NCI-H345 treated with DMSO at 0.1 percent for 48 hours (cell line): ENCODE data around the gene CHERP.
A peak's percentile ranks its signal among the peaks of the same experiment; 100 is the strongest.

ENCODE experiments used
- DNase-seq: peaks from one replicate; lab custom pipeline; 2025; ENCODE audit not compliant: unreplicated experiment; lab: John Stamatoyannopoulos, UW

The CHERP gene, protein sequence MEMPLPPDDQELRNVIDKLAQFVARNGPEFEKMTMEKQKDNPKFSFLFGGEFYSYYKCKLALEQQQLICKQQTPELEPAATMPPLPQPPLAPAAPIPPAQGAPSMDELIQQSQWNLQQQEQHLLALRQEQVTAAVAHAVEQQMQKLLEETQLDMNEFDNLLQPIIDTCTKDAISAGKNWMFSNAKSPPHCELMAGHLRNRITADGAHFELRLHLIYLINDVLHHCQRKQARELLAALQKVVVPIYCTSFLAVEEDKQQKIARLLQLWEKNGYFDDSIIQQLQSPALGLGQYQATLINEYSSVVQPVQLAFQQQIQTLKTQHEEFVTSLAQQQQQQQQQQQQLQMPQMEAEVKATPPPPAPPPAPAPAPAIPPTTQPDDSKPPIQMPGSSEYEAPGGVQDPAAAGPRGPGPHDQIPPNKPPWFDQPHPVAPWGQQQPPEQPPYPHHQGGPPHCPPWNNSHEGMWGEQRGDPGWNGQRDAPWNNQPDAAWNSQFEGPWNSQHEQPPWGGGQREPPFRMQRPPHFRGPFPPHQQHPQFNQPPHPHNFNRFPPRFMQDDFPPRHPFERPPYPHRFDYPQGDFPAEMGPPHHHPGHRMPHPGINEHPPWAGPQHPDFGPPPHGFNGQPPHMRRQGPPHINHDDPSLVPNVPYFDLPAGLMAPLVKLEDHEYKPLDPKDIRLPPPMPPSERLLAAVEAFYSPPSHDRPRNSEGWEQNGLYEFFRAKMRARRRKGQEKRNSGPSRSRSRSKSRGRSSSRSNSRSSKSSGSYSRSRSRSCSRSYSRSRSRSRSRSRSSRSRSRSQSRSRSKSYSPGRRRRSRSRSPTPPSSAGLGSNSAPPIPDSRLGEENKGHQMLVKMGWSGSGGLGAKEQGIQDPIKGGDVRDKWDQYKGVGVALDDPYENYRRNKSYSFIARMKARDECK

DNA sequence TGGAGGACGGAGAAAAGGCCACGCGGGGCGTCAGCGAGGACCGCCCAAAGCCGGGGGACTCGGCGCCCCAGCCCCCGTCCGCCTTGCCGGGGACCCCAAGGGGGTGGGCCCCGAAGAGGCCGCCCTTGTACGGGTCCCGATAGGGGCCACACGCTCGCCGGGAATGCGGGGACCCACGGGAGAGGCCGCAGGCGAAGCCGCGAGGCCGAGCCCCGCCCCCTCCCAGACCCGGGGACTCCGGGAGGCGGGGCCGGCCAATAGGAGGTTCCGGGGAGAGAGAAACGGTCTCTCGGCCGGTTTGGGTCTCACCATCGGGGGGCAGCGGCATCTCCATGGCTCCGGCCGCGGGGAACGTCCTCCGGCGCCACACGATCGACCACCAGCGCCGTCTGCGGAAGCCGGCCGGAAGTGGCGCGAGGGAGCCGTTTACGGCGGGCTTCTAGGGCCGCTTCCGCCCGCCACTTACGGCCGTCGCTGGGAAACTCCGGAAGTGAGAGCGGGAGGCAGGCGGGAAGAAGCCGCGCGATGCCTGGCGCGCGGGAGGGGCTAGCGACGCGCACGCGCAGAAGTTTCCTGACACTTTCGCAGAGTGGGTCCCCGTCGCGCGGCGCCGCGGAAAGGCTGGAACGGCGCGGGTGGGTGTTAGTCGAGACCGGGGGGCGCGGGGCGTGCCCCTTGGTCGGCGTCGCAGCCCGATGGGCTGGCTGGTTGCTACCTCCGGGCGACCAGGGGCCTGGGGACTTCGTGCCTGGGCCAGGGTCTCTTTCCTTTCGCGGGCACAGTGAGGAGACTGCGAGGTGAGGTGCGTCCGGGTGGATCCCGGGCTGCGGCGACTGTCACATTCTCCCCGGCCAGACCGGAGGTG, at the start of gene CHERP:
Gene CHERP (minus strand): TSS at position 393 of the 865 bp plus-strand sequence. CDS start 59 bp downstream, at position 334.
- DNase-seq, result peak; percentile 62

- DNase-seq, result no peak
Observed at GRCh38 chr19:16590876-16591802, 48.9 kb upstream of the CHERP start.

GRCh38 chr19:16589917-16590316, 47.7 kb upstream of the CHERP start:
- peak; percentile 61 for DNase-seq

GRCh38 chr19:16588824-16589577, 46.8 kb upstream of the CHERP start:
- no peak for DNase-seq

DNA sequence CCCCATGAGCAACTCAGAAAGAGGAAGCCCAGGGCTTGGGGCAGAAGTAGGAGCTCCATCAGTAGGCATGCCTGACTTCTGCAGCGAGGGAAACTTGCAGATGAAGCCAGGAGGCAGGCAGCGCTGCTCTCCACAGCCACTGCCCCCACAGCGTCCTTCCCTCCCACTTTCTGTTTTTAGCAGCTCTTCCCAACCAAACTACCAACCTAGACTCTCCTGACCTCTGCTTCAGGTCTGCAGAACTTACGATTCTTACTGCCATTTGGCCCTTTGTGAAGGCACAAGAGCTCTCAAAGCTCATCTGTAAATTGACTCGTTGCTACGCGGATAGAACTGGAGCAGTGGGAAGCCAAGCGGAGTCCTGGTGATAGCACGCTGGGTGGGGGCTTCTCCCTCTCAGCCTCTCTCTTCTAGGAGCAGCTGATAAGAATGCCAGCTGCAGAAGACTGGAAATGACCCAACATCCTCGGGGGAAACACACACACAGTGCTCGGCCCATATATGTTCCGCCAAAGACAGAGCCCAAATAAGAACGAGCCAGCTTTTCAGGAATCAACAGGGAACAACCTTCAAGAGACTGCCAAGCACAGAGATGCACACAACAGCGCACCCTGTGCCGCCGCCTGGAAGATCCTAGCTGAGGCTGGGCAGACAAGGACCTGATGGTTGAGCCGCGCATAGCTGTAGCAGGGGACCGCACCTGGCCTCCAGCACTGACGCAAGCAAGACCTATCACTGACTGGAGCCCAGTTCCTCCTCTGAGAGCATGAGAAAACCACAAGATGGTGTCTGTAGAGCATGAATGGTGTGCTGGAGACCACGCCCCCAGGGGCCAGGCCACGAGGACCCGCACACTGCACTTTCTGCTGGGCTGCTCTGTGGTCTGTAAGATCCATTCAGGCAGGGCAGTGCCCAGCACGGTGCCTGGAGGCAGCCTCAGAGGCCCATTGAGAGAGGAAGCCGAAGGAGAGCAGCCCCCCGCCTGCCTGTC, 45.9 kb upstream of the CHERP start:
- peak; percentile 26 for DNase-seq

DNA sequence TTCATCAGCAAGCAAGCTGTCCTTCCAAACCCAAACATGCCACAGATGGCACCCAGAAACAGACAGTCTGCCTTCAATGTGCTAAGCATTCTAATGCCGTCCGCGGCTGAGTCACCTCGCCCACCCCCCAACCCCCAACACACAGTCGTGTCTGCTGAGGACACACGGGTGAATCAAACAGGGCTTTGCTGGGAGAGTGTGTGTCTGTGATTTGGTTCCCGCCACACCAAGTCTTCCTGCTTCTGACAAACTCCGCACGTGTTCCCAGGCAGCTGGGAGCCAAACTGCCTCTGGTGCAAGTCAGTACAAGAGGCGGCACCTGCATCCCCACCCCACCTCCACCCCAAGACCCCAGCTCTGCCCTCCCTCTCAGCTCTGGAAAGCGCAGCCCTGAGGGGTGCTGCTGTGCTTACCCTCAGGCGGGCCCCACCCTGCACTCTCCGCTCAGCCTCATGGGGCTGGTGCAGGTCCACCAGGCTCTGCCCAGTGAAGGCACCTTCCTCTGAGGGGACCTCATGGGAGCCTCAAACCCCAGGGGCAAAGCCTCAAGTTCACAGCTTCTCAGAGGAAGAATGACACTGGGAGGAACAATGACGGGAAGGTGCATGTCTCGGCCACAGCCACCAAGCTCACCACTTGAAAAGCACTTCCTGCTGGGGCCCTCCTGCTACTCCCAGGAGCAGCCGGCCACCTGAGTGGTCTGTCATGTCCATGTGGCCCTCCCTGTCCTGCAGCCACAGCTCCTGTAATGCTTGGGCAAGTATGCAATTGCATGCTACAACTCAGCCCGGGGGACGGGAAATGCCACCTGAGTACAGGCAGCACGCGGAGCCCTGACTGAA, 45.0 kb upstream of the CHERP start:
- DNase-seq, result no peak

- DNase-seq, result no peak
Observed at GRCh38 chr19:16586477-16586871, 44.2 kb upstream of the CHERP start.

GRCh38 chr19:16585808-16586476, 43.7 kb upstream of the CHERP start:
- no peak for DNase-seq

- DNase-seq, result no peak
Observed at GRCh38 chr19:16585094-16585801, 43.0 kb upstream of the CHERP start.

DNA sequence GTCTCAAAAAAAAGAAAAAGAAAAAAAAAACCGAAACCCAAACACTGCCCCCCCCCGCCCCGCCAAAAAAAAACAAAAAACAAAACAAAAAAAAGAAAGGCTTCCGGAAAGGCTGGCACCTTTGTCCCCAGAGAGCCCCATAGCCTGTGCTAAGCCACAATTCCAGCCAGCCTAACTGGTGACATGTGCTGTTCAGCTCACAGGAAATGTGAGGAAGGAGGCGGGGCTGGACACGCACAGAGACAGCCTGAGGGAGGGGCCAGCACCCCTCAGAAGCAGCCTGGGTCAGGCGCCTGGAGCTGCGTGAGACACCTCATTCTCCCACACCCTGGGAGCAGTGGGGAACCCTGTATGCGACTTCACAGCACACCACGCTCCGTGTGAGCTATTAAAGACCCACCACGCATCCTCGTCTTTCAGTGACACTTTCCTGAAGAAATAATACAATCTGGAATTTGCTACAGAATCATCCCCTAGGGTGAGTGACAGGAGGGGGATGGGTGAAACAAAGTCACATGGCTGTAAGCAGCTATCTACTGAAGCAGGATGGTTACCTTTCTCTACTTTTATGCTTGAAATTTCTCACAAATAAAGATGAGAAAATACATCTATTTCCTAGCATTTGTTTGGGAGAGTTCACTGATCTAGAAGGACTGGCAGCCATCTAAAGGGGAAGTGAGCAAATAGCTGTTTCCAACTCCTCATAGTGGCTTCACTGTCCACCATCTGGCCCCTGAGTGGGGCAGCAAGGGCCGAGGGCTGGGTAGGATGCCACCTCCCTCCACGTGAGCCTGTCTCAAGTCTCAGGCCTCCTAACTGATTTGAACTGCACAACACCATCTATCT, 42.2 kb upstream of the CHERP start:
- DNase-seq, result peak; percentile 1

DNA sequence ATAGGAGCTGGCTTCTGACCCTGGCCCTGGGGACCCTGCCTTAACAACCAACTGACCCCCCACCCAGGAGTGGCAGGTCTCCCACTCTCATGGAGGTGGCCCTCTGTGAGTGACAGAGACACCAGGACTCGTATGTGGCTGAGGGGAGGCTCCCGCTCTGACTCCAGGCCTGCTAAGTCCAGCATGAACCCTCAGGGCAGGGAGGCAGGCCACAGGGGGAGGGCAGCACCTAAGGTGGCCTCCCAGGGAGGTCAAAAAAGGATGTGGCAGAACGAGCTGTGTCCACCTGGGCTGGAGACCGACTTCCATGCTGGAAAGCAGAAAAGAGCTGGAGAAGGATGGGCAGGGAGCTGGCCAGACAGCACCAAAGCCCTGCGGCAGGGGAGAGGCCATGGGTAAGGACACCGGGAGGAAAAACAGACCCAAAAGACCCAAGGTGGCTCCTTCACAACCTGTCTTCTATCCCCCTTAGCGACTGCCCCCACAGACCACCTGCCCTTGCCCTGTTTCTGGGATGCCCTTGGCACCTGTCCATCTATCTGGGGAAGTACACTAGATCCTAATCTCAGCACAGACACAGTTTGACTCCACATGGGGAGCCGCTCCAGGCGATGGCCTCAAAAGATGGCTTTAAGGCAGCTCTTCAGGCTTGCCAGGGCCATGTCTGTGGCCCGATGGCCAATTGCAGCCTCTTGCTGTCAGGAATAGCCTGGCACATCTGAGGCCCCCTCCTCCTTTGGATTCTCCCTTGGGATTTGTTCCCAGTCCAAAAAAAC, 40.4 kb upstream of the CHERP start:
- DNase-seq, result no peak

DNA sequence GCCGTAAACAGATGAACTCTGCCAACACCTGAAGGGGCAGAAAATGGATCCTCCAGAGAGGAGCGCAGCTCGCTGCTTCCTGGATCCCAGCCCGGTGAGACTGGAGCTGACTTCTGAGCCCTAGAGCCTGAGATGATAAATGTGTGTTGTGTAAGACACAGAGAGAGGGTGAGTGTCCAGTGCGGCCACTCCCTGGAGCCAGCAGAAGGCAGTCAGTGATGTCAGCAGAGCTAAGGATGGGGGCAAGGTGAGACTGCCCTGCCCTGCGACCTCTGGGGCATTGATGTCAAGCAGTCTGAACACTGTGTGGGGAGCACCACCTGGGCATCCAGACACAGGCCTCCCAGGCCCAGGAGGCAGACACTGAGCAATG, 39.7 kb upstream of the CHERP start:
- DNase-seq, result no peak

DNA sequence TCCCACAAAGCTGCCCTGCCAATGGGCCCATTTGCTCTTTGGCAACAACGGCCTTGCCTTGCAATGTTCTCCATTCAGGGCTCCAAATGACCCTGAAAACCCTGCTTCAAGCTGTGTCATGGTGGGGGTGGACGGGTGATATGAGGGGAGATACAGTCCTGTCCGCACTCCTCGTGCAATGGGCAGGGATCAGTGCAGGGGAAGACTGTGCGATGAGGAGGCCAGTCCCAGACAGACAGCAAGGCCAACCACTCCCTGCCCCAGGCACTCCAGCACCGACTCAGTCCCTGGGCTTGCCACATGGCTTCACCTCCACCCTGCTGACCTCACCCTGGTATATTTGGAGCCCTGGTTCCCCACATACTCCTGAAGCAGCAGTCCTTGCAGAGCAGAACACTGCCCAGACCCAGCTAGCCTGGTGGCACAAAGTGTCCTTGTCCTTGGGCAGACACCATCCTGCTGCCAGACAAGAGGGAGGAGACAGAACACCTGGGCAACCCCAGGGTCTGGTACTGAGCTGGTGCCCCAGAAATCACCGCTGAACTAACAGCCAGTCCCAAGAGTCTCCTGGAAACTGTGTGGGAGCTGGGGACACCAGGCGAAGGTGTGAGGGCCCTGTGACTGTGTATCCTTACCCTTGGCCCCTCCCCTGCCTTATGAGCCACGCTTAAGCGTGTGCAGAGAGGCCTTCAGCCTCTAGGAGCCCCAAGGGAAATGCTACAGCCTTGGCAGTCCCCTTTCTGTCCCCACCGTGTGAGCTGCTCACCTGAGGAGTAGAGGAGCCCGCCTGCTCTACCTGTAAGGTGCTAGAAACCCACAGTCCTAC, 39.1 kb upstream of the CHERP start:
- no peak for DNase-seq
